HFF-Myc (cell line): ENCODE data around the gene GALR3.

Source experiments
- DNase-seq: peaks from one replicate; pipeline ENCODE4 v3.0.0-alpha.2; 2011; ENCODE audit warnings: low read depth; ENCODE audit errors: extremely low read depth
- H3K4me3 ChIP-seq: replicated peaks from 2 replicates; pipeline ENCODE4 v1.5.1; 2011; ENCODE audit warnings: low read depth, mild to moderate bottlenecking, control low read depth, low read length
- TF ChIP-seq, protein P1 (sequence below): IDR thresholded peaks from 2 replicates; pipeline ENCODE4 v1.5.1; 2012; ENCODE audit warnings: mild to moderate bottlenecking, low read depth, low read length, control low read depth; ENCODE audit errors: missing control alignments

GALR3 gene

DNA sequence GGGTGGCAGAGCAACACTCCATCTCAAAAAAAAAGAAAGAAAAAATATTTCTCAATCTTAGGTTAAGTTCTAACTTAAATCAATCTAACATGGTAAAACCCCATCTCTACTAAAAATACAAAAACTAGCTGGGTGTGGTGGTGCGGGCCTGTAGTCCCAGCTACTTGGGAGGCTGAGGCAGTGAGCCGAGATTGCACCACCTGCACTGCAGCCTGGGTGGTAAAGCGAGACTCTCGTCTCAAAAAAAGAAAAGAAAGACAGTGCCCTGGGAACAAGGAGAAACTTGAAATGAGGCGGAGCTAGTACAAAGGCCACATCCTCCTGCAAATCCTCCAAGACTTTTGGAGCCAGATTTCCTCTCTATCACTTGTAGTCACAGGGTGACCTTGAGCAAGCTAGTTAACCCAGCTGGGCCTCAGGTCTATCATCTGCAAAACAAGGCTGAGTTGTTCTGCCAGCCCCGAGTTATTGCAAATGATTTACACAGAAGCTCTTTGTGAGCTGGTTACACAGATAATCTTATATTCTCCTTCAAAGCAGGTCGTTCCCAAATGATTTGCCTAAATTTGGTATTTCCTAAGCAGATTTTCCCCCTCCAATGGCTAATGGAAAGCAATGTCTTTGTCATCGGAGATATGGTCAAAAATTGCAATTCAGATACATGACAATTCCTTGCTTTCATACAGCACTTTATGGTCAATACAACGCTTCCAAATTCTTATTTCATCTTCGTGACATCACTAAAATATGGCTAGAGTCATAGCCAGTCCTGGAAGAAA lies 19.0 kb downstream of the GALR3 start:
- 0 out of 2 replicates have a peak overlapping the region, but pooled peaks have one; percentile 52 for H3K4me3 ChIP-seq
- TF ChIP-seq, protein P1, sequence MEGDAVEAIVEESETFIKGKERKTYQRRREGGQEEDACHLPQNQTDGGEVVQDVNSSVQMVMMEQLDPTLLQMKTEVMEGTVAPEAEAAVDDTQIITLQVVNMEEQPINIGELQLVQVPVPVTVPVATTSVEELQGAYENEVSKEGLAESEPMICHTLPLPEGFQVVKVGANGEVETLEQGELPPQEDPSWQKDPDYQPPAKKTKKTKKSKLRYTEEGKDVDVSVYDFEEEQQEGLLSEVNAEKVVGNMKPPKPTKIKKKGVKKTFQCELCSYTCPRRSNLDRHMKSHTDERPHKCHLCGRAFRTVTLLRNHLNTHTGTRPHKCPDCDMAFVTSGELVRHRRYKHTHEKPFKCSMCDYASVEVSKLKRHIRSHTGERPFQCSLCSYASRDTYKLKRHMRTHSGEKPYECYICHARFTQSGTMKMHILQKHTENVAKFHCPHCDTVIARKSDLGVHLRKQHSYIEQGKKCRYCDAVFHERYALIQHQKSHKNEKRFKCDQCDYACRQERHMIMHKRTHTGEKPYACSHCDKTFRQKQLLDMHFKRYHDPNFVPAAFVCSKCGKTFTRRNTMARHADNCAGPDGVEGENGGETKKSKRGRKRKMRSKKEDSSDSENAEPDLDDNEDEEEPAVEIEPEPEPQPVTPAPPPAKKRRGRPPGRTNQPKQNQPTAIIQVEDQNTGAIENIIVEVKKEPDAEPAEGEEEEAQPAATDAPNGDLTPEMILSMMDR, result no peak
- DNase-seq, result no peak

DNA sequence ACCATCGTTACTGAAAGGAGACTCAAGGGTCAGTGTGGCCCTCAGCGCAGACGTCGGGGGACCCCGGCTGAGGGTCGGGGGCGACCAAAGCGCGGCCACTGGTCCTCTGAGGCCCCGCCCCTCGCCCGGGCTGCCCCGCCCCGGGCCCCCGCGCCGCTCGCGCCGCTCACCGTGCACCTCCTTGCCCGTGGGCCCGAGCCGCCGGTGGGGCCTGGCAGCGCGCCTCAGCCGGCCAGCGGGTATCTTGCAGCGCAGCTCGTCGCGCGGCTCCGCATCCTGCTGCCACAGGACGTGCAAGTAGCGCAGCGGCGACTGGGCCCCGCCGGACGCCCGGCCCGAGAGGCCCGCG lies 20.5 kb downstream of the GALR3 start:
- peak overlapping the region; percentile 52 for H3K4me3 ChIP-seq
- TF ChIP-seq, protein P1, result no peak
- no peak for DNase-seq

DNA sequence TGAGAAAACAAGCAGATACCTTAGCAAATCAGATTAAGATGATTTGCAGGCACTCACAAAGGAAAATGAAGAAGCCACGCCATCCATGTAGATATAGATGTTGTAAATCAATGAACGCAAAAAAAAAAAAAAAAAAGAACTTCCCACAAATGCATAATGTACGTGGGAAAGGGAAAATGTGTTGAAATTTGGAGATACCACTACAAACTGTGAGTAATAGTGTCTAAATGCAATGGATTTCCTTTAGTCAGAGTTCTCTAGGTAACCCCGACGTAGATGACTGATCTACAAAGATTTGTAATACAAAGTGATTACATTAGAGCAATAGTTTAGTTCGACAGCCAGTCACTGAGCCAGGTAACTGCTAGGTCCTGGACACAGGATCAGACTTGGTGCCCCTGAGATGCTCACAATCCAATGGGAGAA lies 21.7 kb downstream of the GALR3 start:
- peak overlapping the region; percentile 52 for H3K4me3 ChIP-seq
- DNase-seq, result no peak
- TF ChIP-seq, protein P1, result no peak

DNA sequence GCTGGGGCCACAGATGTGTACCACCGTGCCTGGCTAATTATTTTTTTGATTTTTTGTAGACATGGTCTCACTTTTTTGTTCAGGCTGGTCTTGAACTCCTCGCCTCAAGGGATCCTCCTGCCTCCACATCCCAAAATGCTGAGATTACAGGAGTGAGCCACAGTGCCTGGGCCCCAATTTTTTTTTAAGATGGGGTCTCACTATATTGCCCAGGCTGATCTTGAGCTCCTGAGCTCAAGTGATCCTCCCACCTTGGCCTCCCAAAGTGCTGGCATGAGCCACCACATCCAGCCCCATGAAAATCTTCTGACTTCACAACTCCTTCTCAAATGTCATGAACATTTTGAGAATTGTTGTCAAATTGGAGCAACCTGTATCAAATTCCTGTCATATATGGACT lies 23.3 kb downstream of the GALR3 start:
- no peak overlapping the region for H3K4me3 ChIP-seq
- DNase-seq, result no peak
- TF ChIP-seq, protein P1, result no peak

DNA sequence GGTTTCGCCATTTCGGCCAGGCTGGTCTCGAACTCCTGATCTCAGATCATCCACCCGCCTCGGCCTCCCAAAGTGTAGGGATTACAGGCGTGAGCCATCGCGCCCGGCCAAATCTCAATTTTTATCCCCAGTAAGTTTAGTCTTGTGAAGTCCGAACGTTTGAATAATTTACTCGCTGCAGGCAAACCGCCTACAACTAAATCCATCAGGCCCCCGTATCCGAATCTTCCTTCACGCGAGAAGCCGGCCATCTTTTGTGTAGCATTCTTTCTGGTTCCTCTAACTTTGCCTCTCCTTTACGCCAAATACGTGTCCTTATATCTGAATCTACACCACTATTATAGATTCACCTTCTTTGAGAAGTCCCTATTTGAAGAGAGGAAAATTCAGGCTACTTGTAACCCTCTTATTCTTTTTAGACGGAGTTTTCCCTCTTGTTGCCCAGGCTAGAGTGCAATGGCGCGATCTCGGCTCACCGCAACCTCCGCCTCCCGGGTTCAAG lies 25.5 kb downstream of the GALR3 start:
- no peak for DNase-seq
- H3K4me3 ChIP-seq, result peak overlapping the region; percentile 95
- TF ChIP-seq, protein P1, result no peak

DNA sequence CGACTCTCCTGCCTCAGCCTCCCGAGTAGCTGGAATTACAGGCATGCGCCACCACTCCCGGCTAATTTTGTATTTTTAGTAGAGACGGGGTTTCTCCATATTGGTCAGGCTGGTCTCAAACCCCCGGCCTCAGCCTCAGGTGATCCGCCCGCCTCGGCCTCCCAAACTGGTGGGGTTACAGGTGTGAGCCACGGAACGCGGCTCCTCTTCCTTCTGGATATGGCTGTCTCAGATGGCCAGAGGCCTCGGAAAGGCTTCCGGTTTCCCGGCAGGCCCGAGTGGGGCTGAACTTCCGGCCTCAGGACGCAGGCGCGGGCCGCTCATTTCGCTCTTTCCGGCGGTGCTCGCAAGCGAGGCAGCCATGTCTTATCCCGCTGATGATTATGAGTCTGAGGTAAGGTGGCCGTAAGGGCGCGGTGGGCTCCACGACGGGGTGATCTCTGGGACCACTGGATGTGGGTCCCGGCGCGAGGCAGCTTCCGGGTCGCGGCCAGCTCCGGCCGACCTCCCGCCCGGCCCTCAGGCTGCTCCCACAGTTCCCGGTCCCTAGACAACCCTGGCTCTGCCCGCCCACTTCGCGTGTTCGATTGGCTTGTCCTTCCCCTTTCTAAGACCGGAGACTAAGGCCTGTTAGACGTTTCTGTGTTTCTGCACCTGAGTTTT lies 26.0 kb downstream of the GALR3 start, which contains the start of gene EIF3L:
Gene EIF3L, plus strand, starts transcription at position 331 of the 663 bp plus-strand sequence. Its CDS starts 31 bp downstream, at position 362.
- DNase-seq, result peak; percentile 61
- H3K4me3 ChIP-seq, result peak within 1 kb of the TSS; percentile 95

More for the DNA sequence above, 26.0 kb downstream of the GALR3 start, which contains the start of gene EIF3L:
- TF ChIP-seq, protein P1, result no peak
